Caco-2 (cell line): ENCODE results near the gene CLIP2. TPM values are rescaled to one million over a fixed set of nuclear protein-coding genes. Genes with fewer than 3 reads are reported as not detected.
A peak's percentile ranks its signal among the peaks of the same experiment; 100 is the strongest.
"Not testable (repeated sequence)": the region's sequence is repeated elsewhere in the genome, so short reads cannot be mapped to it uniquely, and the experiment has no call there.

Experiments
- BruUV-seq: library from RNA; stranded (reverse); fragments of 400-500 nt; replicated peaks from 2 replicates; lab custom pipeline; 2021; lab: Mats Ljungman, UMichigan
- CTCF ChIA-PET: fragments of 300-600 bp; sonication (Branson Sonifier 250); formaldehyde crosslinking; loops from one replicate; lab custom pipeline; 2022; ENCODE audit warnings: antibody characterized with exemption; lab: Charles Lee
- POLR2A ChIA-PET: fragments of 300-600 bp; sonication (Branson Sonifier 250); formaldehyde crosslinking; loops from one replicate; lab custom pipeline; 2022; ENCODE audit warnings: antibody characterized with exemption; lab: Charles Lee
- DNase-seq, 2 experiments: peaks; one replicate each; pipeline versions ENCODE4 v3.0.0 to v3.0.0-alpha.2; 2020 to 2022
- H3K27me3 ChIP-seq: replicated peaks from 2 replicates; pipeline ENCODE4 v1.6.0; 2011; ENCODE audit warnings: low read length; ENCODE audit not compliant: control insufficient read depth, insufficient read depth
- H3K36me3 ChIP-seq: 2 replicates; pipeline ENCODE4 v1.5.1; 2011; ENCODE audit warnings: low read length; ENCODE audit not compliant: control insufficient read depth, insufficient read depth
- H3K4me1 ChIP-seq: fragments of 250-450 bp; sonication (Bioruptor Pico); 2 replicates; pipeline ENCODE4 v1.5.1; 2020; ENCODE audit warnings: mild to moderate bottlenecking
- H3K4me3 ChIP-seq: 2 replicates; pipeline ENCODE4 v1.5.1; 2011; ENCODE audit warnings: low read depth, mild to moderate bottlenecking, control low read depth, low read length
- H3K9me3 ChIP-seq: fragments of 250-450 bp; sonication (Bioruptor Pico); 2 replicates; pipeline ENCODE4 v1.5.1; 2020; ENCODE audit warnings: mild to moderate bottlenecking, moderate library complexity
- H3K27ac Mint-ChIP-seq: one replicate; pipeline ENCODE4 v1.8.0; 2022; ENCODE audit warnings: mixed read lengths; ENCODE audit not compliant: unreplicated experiment
- H3K27me3 Mint-ChIP-seq: one replicate; pipeline ENCODE4 v1.8.0; 2022; ENCODE audit warnings: mixed read lengths; ENCODE audit not compliant: insufficient read depth, unreplicated experiment
- H3K36me3 Mint-ChIP-seq: one replicate; pipeline ENCODE4 v1.8.0; 2022; ENCODE audit warnings: mild to moderate bottlenecking, mixed read lengths; ENCODE audit not compliant: insufficient read depth, unreplicated experiment
- H3K4me1 Mint-ChIP-seq: one replicate; pipeline ENCODE4 v1.8.0; 2022; ENCODE audit warnings: low read depth, mixed read lengths; ENCODE audit not compliant: unreplicated experiment
- H3K4me3 Mint-ChIP-seq: one replicate; pipeline ENCODE4 v1.8.0; 2022; ENCODE audit warnings: mild to moderate bottlenecking, moderate library complexity, mixed read lengths; ENCODE audit not compliant: unreplicated experiment
- H3K9me3 Mint-ChIP-seq: one replicate; pipeline ENCODE4 v1.8.0; 2022; ENCODE audit warnings: mixed read lengths; ENCODE audit not compliant: unreplicated experiment
- CTCF ChIP-seq, 2 experiments: fragments of 200-600 bp in 1 of 2; IDR thresholded peaks; 1 replicate in 1 of 2; 2 replicates in 1 of 2; pipeline versions ENCODE4 v1.5.1 to v1.8.0; 2011 to 2022; ENCODE audit warnings: antibody characterized with exemption in 1 of 2, control low read depth in 1 of 2, inconsistent platforms in 1 of 2, low read depth in 1 of 2, low read length in 1 of 2, mild to moderate bottlenecking in 1 of 2, moderate library complexity in 1 of 2; ENCODE audit not compliant: insufficient read depth in 1 of 2, severe bottlenecking in 1 of 2, unreplicated experiment in 1 of 2
- intact Hi-C: fragments of 100-400 bp; cut with micrococcal nuclease; formaldehyde crosslinking; loops from one replicate; pipeline ENCODE4 v1.10.0; 2022; ENCODE audit not compliant: unreplicated experiment
- total RNA-seq: library from RNA; stranded (reverse); gene quantifications from 2 replicates; pipeline ENCODE4 v1.2.3, GENCODE V29; 2022

Gene CLIP2
- total RNA-seq, 1 experiment from 2014 or later = 19.5 TPM

- peaks cover 5% of the 10 kb centered on the region; the same call in 1 of the 2 replicates for H3K36me3 ChIP-seq
- H3K4me1 ChIP-seq = peaks cover 7% of the 10 kb centered on the region; the same call in 1 of the 2 replicates
- no TSS peak for BruUV-seq
- peak within 1 kb of the TSS; percentile 97 for H3K4me3 Mint-ChIP-seq
- H3K27me3 Mint-ChIP-seq = no peaks in the 10 kb centered on the region
- H3K4me1 Mint-ChIP-seq = peaks cover 7% of the 10 kb centered on the region
- H3K9me3 Mint-ChIP-seq = no peaks in the 10 kb centered on the region
- TF ChIP-seq CTCF (IDR thresholded peaks at IDR 0.05; ENCODE audit: insufficient read depth in 1 of 2, low read depth in 1 of 2, low read length in 1 of 2, severe bottlenecking in 1 of 2, unreplicated experiment in 1 of 2) = peak in 1 of 2 experiments; percentile 41
- H3K27me3 ChIP-seq = no peaks in the 10 kb centered on the region
- POLR2A ChIA-PET = interaction anchor here (0.6 kb wide), 1 partner anchor 33 kb away, joined by 3 read pairs; no protein-coding TSS in a partner anchor
- DNase-seq = peak; percentile 95 to 99
- peak within 1 kb of the TSS; percentile 97 for H3K27ac Mint-ChIP-seq
- peak within 1 kb of the TSS; percentile 98 for H3K4me3 ChIP-seq
- H3K36me3 Mint-ChIP-seq = peaks cover 44% of the 10 kb centered on the region
- intact Hi-C loops = no loop called here
- H3K9me3 ChIP-seq = no peaks in the 10 kb centered on the region
- CTCF ChIA-PET = interaction anchor here (0.6 to 1.2 kb wide), 3 partner anchors 48 to 365 kb away, joined by 3 to 5 read pairs (median 4); no protein-coding TSS in a partner anchor
Observed at GRCh38 chr7:74254129-74254857, 34.9 kb upstream of the CLIP2 start, which contains the start of gene RFC2. Gene RFC2, minus strand, starts transcription at chr7:74254399. Its CDS starts 16 bp downstream, at chr7:74254383.

- H3K4me3 ChIP-seq = peak overlapping the region; percentile 98
- Mint-ChIP-seq H3K4me3 (peak overlapping the region; percentile 97), H3K36me3 (peaks cover 37% of the 10 kb centered on the region), H3K4me1 (peaks cover 7% of the 10 kb centered on the region), H3K27ac (peak overlapping the region; percentile 97), H3K27me3 (no peaks in the 10 kb centered on the region), H3K9me3 (no peaks in the 10 kb centered on the region)
- TSS peak; percentile 78 for BruUV-seq
- intact Hi-C loops = no loop called here
- no peaks in the 10 kb centered on the region for H3K9me3 ChIP-seq
- H3K27me3 ChIP-seq = no peaks in the 10 kb centered on the region
- ChIA-PET CTCF (interaction anchor here (1.2 kb wide), 1 partner anchor 48 kb away, joined by 5 read pairs; no protein-coding TSS in a partner anchor), POLR2A (interaction anchor here (0.6 kb wide), 1 partner anchor 34 kb away, joined by 3 read pairs; no protein-coding TSS in a partner anchor)
- H3K36me3 ChIP-seq = peaks cover 5% of the 10 kb centered on the region; the same call in 1 of the 2 replicates
- DNase-seq = no peak
- H3K4me1 ChIP-seq = peaks cover 7% of the 10 kb centered on the region; the same call in 1 of the 2 replicates
- TF ChIP-seq CTCF (IDR thresholded peaks at IDR 0.05; ENCODE audit: insufficient read depth in 1 of 2, low read depth in 1 of 2, low read length in 1 of 2, severe bottlenecking in 1 of 2, unreplicated experiment in 1 of 2) = no peak
Observed at GRCh38 chr7:74254858-74255379, 34.3 kb upstream of the CLIP2 start.

GRCh38 chr7:74255461-74255860 lies 33.7 kb upstream of the CLIP2 start:
- POLR2A ChIA-PET, H3K27me3 Mint-ChIP-seq, H3K9me3 ChIP-seq, H3K36me3 ChIP-seq, H3K27me3 ChIP-seq, H3K27ac Mint-ChIP-seq, H3K9me3 Mint-ChIP-seq, H3K4me1 Mint-ChIP-seq, intact Hi-C loops, DNase-seq, H3K4me1 ChIP-seq, BruUV-seq: not testable (repeated sequence)
- peak overlapping the region; percentile 98 for H3K4me3 ChIP-seq
- Mint-ChIP-seq H3K36me3 (peaks cover 32% of the 10 kb centered on the region), H3K4me3 (peak overlapping the region; percentile 97)
- CTCF ChIA-PET = interaction anchor here (1.2 kb wide), 1 partner anchor 49 kb away, joined by 5 read pairs; no protein-coding TSS in a partner anchor
